ENCODE measurements around the gene WNT5A. TPM values are rescaled to one million over a fixed set of nuclear protein-coding genes. Genes with fewer than 3 reads are reported as not detected.

Gene WNT5A
- total and polyA plus RNA-seq, 9 of the 15 experiments (the other 6 are each of a cell fraction or from before 2014, with no cell fraction given), result 0.11 TPM; not detected in 8

GRCh38 chr3:55423782-55424181 is 63.3 kb downstream of the WNT5A start:
- Histone ChIP-seq H3K9me3 (replicated peaks; ENCODE audit: control insufficient read depth, insufficient read depth, low read depth, low read length) (no peaks in the 10 kb centered on the region), H3K4me1 (replicated peaks in 1 of 2; ENCODE audit: control insufficient read depth in 2 of 2, insufficient read depth in 2 of 2, low read length in 2 of 2) (no peaks in the 10 kb centered on the region), H3K4me3 (no peak overlapping the region), H3K4me2 (ENCODE audit: insufficient read depth, low read length) (no peak overlapping the region), H3K27me3 (ENCODE audit: control insufficient read depth in 2 of 2, insufficient read depth in 2 of 2, low read length in 2 of 2) (no peaks in the 10 kb centered on the region), H4K20me1 (replicated peaks; ENCODE audit: control insufficient read depth, insufficient read depth, low read length) (no peaks in the 10 kb centered on the region), H3K79me2 (ENCODE audit: control insufficient read depth, insufficient read depth, low read length) (no peaks in the 10 kb centered on the region), H3K9me1 (ENCODE audit: control insufficient read depth, insufficient read depth, low read length) (no peaks in the 10 kb centered on the region), H3K36me3 (ENCODE audit: control insufficient read depth, insufficient read depth, low read length) (no peaks in the 10 kb centered on the region), H3K9ac (ENCODE audit: insufficient read depth in 1 of 2, low read depth in 2 of 2, low read length in 2 of 2) (no peak overlapping the region), H3K27ac (ENCODE audit: extremely low read depth, low read depth, low read length) (no peak overlapping the region), H2AFZ (ENCODE audit: low read depth, low read length) (no peak overlapping the region)
- ChIA-PET CTCF (ENCODE audit: low intra/inter-chr PET ratio) (no interaction called here), POLR2A (no interaction called here)
- FAIRE-seq (no peak), ATAC-seq (no peak), DNase-seq (ENCODE audit: extremely low read depth in 1 of 4, low spot score in 3 of 4) (no peak)
- intact Hi-C loops (cut with micrococcal nuclease), result no loop called here
- BruUV-seq (replicated peaks), result no TSS peak
- in situ Hi-C loops (cut with MboI), result no loop called here
- 0% methylated on average over 3 of the region's 5 CpGs for WGBS (ENCODE audit: insufficient coverage, low coverage, missing lambda C conversion rate)
- TF ChIP-seq PHB2 (IDR thresholded peaks at IDR 0.05; ENCODE audit: low read depth) (no peak), CBFA2T2 (conservative IDR thresholded peaks at IDR 0.05) (no peak), FOS (IDR thresholded peaks at IDR 0.05; ENCODE audit: extremely low read depth, insufficient read length) (no peak), DDX20 (tag; IDR thresholded peaks at IDR 0.05; ENCODE audit: low read depth) (no peak), RERE (CRISPR knock-in tag; IDR thresholded peaks at IDR 0.05; ENCODE audit: borderline replicate concordance) (no peak), KLF13 (tag; IDR thresholded peaks at IDR 0.05; ENCODE audit: borderline replicate concordance, low read depth) (no peak), ZNF253 (CRISPR knock-in tag; conservative IDR thresholded peaks at IDR 0.05) (no peak), HIVEP1 (CRISPR knock-in tag; IDR thresholded peaks at IDR 0.05) (no peak), CBX3 (IDR thresholded peaks at IDR 0.05; ENCODE audit: borderline replicate concordance in 1 of 2, low read length in 2 of 2) (no peak), RAD51 (IDR thresholded peaks at IDR 0.05; ENCODE audit: borderline replicate concordance, low read depth) (no peak), ZNF24 (IDR thresholded peaks at IDR 0.05) (no peak), NR1H2 (CRISPR knock-in tag; IDR thresholded peaks at IDR 0.05) (no peak), DIDO1 (tag; IDR thresholded peaks at IDR 0.05; ENCODE audit: low read depth) (no peak), GATAD2B (IDR thresholded peaks at IDR 0.05; ENCODE audit: borderline replicate concordance) (no peak), RBM15 (IDR thresholded peaks at IDR 0.05; ENCODE audit: insufficient read depth, low read length) (no peak)
- TF ChIP-seq, protein P1, sequence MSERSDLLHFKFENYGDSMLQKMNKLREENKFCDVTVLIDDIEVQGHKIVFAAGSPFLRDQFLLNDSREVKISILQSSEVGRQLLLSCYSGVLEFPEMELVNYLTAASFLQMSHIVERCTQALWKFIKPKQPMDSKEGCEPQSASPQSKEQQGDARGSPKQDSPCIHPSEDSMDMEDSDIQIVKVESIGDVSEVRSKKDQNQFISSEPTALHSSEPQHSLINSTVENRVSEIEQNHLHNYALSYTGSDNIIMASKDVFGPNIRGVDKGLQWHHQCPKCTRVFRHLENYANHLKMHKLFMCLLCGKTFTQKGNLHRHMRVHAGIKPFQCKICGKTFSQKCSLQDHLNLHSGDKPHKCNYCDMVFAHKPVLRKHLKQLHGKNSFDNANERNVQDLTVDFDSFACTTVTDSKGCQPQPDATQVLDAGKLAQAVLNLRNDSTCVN (CRISPR knock-in tag; IDR thresholded peaks at IDR 0.05), result no peak
- TF ChIP-seq, protein P2, sequence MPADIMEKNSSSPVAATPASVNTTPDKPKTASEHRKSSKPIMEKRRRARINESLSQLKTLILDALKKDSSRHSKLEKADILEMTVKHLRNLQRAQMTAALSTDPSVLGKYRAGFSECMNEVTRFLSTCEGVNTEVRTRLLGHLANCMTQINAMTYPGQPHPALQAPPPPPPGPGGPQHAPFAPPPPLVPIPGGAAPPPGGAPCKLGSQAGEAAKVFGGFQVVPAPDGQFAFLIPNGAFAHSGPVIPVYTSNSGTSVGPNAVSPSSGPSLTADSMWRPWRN (IDR thresholded peaks at IDR 0.05; ENCODE audit: low read depth), result no peak

Data from K562 (cell line).